ENCODE results near the gene CARD18. TPM values are rescaled to one million over a fixed set of nuclear protein-coding genes. Genes with fewer than 3 reads are reported as not detected.

The CARD18 gene, protein sequence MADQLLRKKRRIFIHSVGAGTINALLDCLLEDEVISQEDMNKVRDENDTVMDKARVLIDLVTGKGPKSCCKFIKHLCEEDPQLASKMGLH
- not detected for polyA plus RNA-seq (ENCODE audit: insufficient read length)

DNA sequence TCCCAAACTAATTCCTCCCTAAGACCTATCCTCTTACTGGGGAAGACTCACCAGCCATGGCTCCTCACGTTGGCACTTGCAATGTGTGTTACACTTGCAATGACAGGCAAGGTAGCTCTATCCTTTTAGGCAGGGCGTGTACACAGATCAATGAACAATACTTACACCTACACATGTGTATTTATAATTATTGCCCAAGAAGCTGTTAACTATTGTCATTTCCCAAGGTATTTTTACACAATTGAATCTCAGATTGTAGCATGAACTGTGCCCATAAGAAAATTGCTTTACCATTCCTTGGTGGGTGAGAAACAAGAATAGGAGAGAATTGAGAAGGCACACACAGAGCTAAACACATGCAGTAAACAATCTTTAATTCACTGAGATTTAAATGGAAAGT lies at the start of gene CARD18:
Gene CARD18 (minus strand): TSS at position 101 of the 400 bp plus-strand sequence. CDS start 43 bp downstream, at position 58.
- DNase-seq (ENCODE audit: low read depth), result no peak

- no peak for DNase-seq (ENCODE audit: low read depth)
Observed at GRCh38 chr11:105183987-105184386, 44.4 kb upstream of the CARD18 start.

- DNase-seq (ENCODE audit: low read depth), result no peak
Observed at GRCh38 chr11:105183426-105183825, 43.9 kb upstream of the CARD18 start.

GRCh38 chr11:105181521-105181920 lies 42.0 kb upstream of the CARD18 start:
- no peak for DNase-seq (ENCODE audit: low read depth)

DNA sequence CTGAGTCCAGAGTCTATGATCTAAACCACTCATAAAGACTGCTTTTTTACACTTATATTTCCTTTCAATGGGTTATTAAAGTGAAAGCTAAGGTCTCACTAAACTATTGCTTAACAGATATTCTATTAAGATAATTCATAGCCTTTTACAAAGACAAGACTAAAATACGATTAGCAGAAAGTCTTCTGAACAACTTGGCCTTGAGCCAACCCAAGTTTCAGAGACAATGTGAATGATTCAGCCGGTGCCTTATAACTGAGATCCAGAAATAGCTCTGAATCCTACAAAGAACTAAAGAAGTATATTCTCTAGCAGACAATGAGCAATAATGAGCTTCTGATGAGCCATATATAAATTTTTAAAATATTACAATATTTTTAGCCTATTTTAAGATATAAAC lies 41.5 kb upstream of the CARD18 start:
- DNase-seq (ENCODE audit: low read depth), result no peak

DNA sequence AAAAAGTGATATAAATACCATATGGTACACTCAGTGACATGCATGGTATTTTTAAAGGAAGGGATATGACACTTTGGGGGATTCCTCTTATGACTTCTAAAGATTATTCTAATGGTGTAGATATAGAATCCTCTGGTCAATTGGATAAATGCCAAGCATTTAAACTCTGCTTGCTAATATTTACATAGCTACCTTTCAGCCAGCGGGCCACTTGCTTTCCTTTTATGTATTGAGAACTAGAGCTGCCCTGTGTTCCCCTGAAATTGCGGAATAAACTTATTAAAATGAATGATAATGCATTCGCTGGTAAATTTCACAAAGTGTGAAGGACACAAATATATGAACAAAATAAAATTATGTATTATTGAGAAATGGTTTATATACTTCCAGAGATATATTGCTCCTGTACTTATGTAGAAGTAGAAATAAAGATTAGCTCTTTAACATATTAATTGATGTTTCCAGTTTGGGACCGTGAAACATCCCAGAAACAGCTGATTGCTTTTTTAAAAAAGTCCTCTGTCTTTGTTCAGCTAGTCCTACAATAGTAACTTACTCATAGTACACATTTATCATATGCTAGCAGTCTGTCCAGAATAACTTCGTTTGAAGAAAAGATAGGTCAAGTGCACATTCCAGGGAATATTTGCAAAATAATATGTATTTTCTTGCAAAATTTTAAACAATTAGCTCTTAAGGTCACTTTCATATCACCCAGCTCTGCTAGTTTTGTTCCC lies 40.1 kb upstream of the CARD18 start:
- no peak for DNase-seq (ENCODE audit: low read depth)

DNA sequence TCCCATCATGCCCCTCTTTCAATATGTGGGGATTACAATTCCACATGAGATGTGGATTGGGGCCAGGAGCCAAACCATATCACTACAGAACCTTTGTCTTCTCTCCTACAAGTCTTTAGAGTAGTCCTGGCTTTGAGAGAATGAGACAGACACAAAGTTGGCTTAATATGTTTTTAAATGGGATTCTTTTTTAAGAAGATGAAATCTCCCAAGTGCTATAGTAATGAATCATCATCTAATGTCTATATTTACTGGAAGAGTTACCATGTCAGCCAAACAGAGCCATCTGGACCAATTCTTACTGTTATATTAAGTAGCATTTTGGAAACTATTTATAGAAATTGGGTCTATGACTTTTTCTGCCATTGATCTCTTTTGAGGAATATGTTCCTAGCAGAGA lies 38.1 kb upstream of the CARD18 start:
- DNase-seq (ENCODE audit: low read depth), result peak; percentile 43

- no peak for DNase-seq (ENCODE audit: low read depth)
Observed at GRCh38 chr11:105168457-105168856, 28.9 kb upstream of the CARD18 start.

GRCh38 chr11:105167244-105167643 lies 27.7 kb upstream of the CARD18 start:
- DNase-seq (ENCODE audit: low read depth), result no peak

GRCh38 chr11:105164208-105164607 lies 24.6 kb upstream of the CARD18 start:
- no peak for DNase-seq (ENCODE audit: low read depth)

DNA sequence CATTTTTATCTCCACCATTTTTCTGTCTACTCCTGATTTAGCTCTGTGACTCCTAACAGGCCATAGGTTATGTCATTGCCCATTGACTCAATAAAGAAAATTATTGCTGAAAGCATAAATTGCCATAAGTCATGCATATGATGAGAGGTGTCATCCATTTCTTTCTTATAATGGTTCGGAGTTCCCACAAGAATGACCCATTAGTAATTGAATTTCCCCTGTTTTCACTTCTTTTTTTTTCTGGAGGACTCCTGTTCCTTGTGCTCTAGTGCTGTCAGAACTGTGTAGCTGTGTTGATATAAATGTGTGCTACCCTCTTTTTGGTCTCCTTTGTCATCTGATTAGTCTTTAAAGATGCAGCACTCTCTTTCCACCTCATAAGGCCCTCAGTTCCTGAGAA lies 22.9 kb upstream of the CARD18 start:
- DNase-seq (ENCODE audit: low read depth), result no peak

DNA sequence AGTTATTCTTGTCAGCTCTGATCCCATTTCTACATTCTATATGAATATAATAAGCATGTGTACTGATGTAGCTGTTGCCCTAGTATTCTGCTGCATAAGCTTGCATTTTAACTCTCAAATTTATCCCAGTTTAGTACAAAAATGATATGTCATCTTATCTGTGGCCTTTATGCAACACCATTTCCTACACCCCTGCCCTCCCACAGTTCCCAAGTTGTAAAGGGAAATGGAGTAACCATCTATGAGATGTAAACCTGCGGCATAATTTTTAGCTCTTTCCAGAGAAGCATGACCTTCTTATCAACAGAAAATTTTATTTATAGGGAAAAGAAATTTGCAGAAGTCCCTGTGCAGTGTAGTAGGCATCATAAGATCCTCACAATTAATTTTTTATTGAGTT lies 18.9 kb upstream of the CARD18 start:
- no peak for DNase-seq (ENCODE audit: low read depth)

DNA sequence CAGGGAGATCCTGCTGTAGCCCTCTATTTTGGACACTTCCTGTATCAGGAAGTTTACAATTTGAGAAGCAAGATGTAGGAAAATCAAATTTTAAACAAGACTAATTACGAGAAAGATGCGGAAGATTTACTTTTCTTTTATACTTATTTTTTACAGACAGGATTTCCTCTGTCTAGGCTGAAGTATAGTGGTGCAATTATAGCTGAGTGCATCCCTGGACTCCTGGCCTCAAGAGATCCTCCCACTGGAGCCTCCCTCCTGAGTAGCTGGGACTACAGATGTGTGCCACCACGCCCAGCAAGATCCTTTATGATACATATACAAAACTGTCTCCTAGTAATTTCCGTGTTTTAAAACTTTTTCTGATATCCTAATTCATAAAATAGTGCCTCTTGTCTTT lies 17.2 kb upstream of the CARD18 start:
- DNase-seq (ENCODE audit: low read depth), result no peak

- DNase-seq (ENCODE audit: low read depth), result no peak
Observed at GRCh38 chr11:105156231-105156630, 16.7 kb upstream of the CARD18 start.

GRCh38 chr11:105155679-105156078 lies 16.1 kb upstream of the CARD18 start:
- no peak for DNase-seq (ENCODE audit: low read depth)

DNA sequence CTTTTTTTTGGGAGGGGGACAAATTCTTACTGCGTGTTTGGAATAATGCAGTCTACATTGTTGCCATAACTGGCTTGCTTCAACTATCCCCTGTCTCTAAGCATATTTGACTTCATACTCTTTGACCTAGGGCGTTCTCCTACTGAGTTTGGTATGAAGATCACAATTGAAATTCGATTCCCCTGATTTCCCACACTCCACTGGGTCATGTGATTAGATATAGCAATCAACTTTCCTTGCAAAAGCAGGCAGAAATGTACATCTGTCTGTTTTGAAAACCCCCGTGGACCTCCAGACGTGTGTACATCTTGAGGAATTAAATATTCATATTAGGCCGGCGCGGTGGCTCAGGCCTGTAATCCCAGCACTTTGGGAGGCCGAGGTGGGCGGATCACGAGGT lies 13.8 kb upstream of the CARD18 start:
- DNase-seq (ENCODE audit: low read depth), result no peak

DNA sequence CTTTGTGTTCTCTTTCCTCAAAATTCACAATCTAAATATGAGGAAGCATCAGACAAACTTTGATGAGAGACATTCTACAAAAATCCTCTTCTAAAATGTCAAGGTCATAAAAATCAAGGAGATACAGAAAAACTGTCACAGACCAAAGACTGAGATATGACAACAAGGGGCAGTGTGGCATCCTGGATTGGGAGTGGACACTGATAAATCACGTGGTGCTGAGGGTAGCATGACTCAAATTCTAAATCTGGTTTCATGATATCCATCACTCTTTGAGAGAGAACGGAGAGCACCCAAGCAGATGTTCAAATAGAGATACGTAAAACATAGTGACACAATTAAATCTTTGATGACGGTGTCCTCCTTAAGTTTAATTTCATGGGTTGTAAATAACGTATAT lies 13.0 kb upstream of the CARD18 start:
- DNase-seq (ENCODE audit: low read depth), result no peak

DNA sequence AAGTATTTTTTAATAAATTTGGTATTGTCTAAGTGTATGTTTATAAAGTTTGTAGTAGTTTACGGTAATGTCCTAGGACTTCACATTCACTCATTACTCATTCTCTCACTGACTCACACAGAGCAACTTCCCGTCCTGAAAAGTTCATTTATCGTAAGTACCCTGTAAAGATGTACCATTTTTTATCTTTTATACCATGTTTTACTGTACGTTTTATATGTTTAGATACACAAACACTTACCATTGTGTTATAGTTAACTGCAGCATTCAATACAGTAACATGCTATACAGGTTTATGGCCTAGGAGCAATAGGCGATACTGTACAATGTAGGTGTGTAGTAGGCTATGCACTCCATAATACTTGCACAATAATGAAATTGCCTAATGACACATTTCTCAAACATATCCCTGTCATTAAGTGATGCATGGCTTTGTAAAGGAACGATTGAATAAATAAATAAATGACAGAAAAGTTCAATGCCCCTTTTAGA lies 12.5 kb upstream of the CARD18 start:
- no peak for DNase-seq (ENCODE audit: low read depth)

- DNase-seq (ENCODE audit: low read depth), result no peak
Observed at GRCh38 chr11:105149477-105149876, 9.9 kb upstream of the CARD18 start.

DNA sequence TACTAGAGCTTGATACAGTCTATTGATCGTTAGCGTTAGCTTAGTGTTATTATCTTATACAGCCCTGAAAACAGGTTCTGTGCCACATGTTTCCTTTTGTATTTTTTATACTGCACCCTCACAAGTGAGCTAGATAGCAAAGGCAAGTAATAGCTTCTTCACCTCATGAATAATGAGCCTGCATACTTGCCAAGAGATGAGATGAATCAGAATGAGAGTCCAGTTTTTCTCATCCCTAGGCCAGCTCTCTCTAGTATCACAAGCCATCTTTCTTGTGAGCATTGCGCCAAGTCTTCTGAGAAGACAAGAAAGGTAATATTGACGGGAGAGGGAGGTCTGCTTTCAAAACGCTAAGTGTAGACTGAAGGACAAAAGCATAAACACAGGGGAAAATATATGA lies 8.7 kb upstream of the CARD18 start:
- DNase-seq (ENCODE audit: low read depth), result no peak

DNA sequence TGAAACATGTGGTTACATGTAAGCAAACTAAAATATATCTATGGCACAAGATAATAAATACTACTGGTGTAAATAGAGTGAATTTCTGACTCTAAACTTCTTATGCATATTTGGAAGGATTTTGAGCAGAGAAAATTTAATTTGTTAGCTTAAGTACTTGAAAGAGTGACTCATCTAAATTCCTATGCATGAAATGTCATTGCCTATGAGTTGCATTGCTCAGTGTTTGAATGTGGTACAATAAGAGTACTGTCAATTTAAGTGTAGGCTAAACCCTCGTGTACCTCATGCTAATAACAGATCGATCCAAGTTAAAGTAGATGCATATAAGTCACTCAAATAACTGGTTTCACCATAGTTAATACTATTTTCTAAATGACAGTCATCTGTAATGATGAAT lies 5.3 kb upstream of the CARD18 start:
- DNase-seq (ENCODE audit: low read depth), result no peak

- no peak for DNase-seq (ENCODE audit: low read depth)
Observed at GRCh38 chr11:105142167-105142566, 2.6 kb upstream of the CARD18 start.

- DNase-seq (ENCODE audit: low read depth), result no peak
Observed at GRCh38 chr11:105137286-105137685, 2.3 kb downstream of the CARD18 start.

DNA sequence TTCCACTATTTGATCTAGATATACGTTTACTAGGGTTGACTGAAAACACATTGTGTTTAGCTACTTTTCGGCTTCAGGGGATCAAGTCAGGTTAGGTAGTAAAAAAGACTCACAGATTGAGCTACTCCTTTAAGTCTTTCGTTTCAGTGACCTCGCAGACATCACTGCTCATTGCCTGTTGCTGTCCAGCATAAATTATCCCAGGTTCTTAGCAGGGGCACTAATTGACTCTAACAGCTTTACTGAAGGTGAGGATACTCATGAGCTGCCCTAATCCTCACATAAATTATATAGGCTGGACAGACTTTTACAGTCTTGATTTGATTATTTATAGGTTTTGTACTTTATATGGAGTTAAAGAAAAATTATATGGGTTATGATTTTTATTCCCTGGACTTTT lies 3.7 kb downstream of the CARD18 start:
- no peak for DNase-seq (ENCODE audit: low read depth)
